ENCODE data around the gene TLCD3B.

The TLCD3B gene

GRCh38 chr16:29990034-29990433 lies 41.0 kb downstream of the TLCD3B start:
- no peak for DNase-seq (ENCODE audit: low read depth in 1 of 2, low spot score in 1 of 2)

DNA sequence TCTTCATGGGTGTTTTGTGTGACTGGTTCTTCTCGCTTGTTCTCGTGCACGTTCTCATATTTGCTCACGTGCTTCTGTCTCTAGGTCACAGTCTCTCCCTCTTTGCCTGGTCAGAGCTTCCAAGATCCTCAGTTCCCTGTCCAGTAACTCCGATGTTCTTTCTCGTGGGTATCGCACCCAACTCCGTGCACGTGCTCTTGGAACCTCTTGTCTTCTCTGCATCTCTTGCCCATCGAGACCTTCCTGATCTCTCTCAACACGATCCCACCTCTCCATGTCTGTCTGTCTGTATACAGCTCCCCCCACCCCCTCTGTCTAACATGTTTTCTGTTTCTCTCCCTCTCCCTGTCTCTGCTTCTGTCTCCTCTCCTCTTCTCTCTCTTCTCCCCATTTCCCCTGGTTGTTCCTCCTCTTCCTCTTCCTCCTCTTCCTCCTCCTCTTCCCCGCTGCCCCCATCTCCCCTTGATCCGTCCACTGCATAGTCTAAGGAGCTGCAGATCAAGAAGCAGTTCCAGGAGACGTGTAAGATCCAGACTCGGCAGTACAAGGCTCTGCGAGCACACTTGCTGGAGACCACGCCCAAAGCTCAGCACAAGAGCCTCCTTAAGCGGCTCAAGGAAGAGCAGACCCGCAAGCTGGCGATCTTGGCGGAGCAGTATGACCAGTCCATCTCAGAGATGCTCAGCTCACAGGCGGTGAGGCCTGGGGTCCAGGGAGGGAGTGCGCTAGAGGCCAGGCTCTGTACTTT lies 41.8 kb downstream of the TLCD3B start:
- no peak for DNase-seq (ENCODE audit: low read depth in 1 of 2, low spot score in 1 of 2)

DNA sequence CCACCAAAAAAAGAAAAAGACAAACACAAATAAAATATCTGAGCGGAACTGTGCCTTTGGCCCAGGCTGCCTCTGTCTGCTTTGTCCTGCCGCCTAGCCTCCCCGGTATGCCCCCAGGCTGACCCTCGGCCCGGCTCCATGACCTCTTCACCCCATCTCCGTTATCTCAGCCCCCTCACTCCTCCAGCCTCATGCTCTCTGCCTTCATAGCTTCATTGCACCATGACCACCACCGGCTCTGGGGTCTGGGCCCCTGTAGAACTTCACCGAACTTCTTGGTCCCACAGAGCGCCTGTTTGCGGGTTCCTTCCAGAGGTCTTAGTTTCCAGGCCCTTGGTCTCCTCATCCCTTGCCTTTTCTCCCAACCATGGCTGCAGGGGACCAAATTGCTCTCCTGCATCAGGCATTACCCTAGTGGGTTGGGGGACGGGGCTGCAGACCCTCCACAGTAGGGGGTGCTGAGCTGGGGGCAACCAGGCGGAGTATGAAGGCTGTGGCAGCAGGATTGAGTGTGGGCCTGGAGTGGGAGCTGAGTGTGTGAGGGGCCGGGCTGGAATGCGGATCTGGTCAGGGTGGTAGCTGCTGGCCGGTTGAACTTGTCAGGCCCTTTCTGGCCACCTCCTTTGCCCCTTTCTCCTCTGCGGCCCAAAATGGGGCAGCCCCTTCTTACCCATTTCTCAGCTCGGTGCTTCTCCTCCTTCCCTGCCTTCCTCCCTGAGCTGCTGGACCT lies 42.6 kb downstream of the TLCD3B start:
- no peak for DNase-seq (ENCODE audit: low read depth in 1 of 2, low spot score in 1 of 2)

DNA sequence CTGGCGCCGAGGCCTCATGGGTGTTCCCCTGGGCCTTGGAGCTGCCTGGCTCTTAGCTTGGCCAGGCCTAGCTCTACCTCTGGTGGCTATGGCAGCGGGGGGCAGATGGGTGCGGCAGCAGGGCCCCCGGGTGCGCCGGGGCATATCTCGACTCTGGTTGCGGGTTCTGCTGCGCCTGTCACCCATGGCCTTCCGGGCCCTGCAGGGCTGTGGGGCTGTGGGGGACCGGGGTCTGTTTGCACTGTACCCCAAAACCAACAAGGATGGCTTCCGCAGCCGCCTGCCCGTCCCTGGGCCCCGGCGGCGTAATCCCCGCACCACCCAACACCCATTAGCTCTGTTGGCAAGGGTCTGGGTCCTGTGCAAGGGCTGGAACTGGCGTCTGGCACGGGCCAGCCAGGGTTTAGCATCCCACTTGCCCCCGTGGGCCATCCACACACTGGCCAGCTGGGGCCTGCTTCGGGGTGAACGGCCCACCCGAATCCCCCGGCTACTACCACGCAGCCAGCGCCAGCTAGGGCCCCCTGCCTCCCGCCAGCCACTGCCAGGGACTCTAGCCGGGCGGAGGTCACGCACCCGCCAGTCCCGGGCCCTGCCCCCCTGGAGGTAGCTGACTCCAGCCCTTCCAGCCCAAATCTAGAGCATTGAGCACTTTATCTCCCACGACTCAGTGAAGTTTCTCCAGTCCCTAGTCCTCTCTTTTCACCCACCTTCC lies 43.5 kb downstream of the TLCD3B start:
- DNase-seq (ENCODE audit: low read depth in 1 of 2, low spot score in 1 of 2): no peak

GRCh38 chr16:29986931-29987330 lies 44.1 kb downstream of the TLCD3B start:
- no peak for DNase-seq (ENCODE audit: low read depth in 1 of 2, low spot score in 1 of 2)

DNA sequence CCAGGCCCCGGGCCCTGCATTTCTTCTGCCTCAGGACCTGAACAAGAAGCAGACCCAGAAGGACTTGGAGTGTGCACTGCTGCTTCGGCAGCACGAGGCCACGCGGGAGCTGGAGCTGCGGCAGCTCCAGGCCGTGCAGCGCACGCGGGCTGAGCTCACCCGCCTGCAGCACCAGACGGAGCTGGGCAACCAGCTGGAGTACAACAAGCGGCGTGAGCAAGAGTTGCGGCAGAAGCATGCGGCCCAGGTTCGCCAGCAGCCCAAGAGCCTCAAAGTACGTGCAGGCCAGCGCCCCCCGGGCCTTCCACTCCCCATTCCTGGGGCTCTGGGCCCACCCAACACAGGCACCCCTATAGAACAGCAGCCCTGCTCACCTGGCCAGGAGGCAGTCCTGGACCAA lies 44.8 kb downstream of the TLCD3B start:
- no peak for DNase-seq (ENCODE audit: low read depth in 1 of 2, low spot score in 1 of 2)

- no peak for DNase-seq (ENCODE audit: low read depth in 1 of 2, low spot score in 1 of 2)
Measured at GRCh38 chr16:29985271-29985811, 45.7 kb downstream of the TLCD3B start.

DNA sequence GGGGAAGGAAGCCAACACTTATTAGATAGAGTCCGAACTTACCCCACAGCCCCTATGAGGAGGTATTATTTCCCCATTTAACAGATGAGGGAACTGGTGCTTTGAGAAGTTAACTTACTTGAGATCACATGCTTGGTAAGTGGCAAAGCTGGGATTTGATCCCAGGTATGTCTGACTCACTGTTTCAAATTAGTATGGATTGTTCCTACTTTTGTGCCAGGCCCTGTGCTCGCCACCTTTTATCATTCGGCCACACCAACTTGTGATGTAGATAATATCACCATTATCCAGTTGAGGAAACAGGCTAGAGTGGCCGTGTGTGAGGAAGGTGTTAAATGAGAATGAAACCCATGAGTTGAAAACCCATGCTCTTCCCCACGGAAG lies 46.3 kb downstream of the TLCD3B start:
- no peak for DNase-seq (ENCODE audit: low read depth in 1 of 2, low spot score in 1 of 2)

- no peak for DNase-seq (ENCODE audit: low read depth in 1 of 2, low spot score in 1 of 2)
Measured at GRCh38 chr16:29984137-29984763, 46.8 kb downstream of the TLCD3B start.

DNA sequence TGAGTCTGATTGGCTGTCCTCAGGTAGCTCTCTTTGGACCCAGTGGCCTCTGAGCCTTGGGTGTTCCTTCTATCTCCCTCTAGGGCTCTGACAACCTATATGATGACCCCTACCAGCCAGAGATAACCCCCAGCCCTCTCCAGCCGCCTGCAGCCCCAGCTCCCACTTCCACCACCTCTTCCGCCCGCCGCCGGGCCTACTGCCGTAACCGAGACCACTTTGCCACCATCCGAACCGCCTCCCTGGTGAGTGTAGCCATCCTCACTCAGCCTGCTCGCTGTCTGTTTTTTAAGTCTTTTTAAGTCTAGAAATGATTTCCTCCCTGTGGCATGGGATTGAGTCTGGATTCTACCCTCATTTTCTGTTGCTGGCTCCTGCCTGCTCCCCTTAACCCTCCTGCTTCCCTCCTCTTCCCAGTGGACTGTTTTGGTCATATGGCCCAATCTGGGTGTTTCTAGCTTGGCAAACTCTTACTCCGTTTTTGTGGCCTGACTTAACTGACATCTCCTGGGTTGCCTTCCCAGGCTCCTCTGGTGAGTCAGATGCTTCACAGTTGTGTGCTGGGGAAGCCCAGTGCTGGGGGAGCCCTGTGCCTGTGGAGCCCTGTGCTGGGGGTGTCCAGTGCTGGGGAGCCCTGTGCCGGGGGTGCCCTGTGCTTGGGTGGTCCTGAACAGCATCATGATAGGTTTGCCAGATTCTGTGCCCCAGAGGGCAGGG lies 47.5 kb downstream of the TLCD3B start:
- DNase-seq (ENCODE audit: low read depth in 1 of 2, low spot score in 1 of 2): no peak

GRCh38 chr16:29982560-29983419 lies 48.3 kb downstream of the TLCD3B start:
- no peak for DNase-seq (ENCODE audit: low read depth in 1 of 2, low spot score in 1 of 2)

GRCh38 chr16:29978564-29979270 lies 52.4 kb downstream of the TLCD3B start:
- DNase-seq (ENCODE audit: low read depth in 1 of 2, low spot score in 1 of 2): no peak

GRCh38 chr16:29978081-29978480 lies 53.0 kb downstream of the TLCD3B start:
- no peak for DNase-seq (ENCODE audit: low read depth in 1 of 2, low spot score in 1 of 2)

- no peak for DNase-seq (ENCODE audit: low read depth in 1 of 2, low spot score in 1 of 2)
Measured at GRCh38 chr16:29977063-29977825, 53.8 kb downstream of the TLCD3B start.

- DNase-seq (ENCODE audit: low read depth in 1 of 2, low spot score in 1 of 2): no peak
Measured at GRCh38 chr16:29975811-29976511, 55.1 kb downstream of the TLCD3B start.

DNA sequence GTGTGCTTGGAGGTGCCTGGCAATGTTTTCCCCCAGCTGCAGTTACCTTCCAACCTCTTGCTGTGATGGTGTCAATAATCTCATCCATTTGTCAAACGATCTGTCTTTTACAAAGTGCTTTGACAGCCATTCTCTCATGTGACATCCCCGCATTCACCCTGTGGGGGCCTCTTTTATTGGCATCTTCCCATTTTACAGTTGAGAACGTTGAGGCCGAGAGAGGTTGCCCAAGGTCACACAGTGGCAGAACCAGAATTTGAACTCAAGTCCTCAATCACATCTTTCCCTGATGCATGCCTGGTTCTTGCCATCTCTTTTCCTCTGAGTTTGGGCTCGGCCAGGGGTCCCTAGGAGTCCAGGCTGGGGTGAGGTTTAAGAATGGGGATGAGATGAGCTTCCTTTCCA lies 55.9 kb downstream of the TLCD3B start:
- no peak for DNase-seq (ENCODE audit: low read depth in 1 of 2, low spot score in 1 of 2)

Measured in stimulated activated CD4-positive, alpha-beta T cell treated with anti-CD3 and anti-CD28 coated beads, Interleukin-15, amount 100 ng/mL, for 1 hour (primary cell).